ENCODE data around the gene GCAT.

The GCAT gene

GRCh38 chr22:37848587-37849088 lies 40.9 kb downstream of the GCAT start:
- no peak for DNase-seq

GRCh38 chr22:37849089-37849751 lies 41.5 kb downstream of the GCAT start, which contains the start of gene EIF3L:
Gene EIF3L, plus strand, starts transcription at chr22:37849419. Its CDS starts 31 bp downstream, at chr22:37849450.
- peak; percentile 69 for DNase-seq

- no peak for DNase-seq
These were observed 43.1 kb downstream of the GCAT start for GRCh38 chr22:37850801-37851200.

GRCh38 chr22:37852418-37852817 lies 44.7 kb downstream of the GCAT start:
- no peak for DNase-seq

GRCh38 chr22:37854946-37855345 lies 47.2 kb downstream of the GCAT start:
- no peak for DNase-seq

GRCh38 chr22:37855462-37855861 lies 47.7 kb downstream of the GCAT start:
- no peak for DNase-seq

GRCh38 chr22:37860796-37861421 lies 53.2 kb downstream of the GCAT start:
- DNase-seq = no peak

GRCh38 chr22:37862570-37863325 lies 55.0 kb downstream of the GCAT start:
- no peak for DNase-seq

- DNase-seq = no peak
These were observed 57.8 kb downstream of the GCAT start for GRCh38 chr22:37865510-37865909.

Measured in amniotic stem cell (primary cell).